Activated T-cell treated with anti-CD3 and anti-CD28 coated beads, Interleukin-2, amount 50 U/mL, for 4 hours (primary cell): ENCODE measurements around the gene DEFB125. TPM values are rescaled to one million over a fixed set of nuclear protein-coding genes. Genes with fewer than 3 reads are reported as not detected.
"Not testable (repeated sequence)": the region's sequence is repeated elsewhere in the genome, so short reads cannot be mapped to it uniquely, and the experiment has no call there.

Experiments used
- ATAC-seq, 2 donors: fragments of 200-7000 bp; cut with Tn5 transposase; one replicate each; pipeline ENCODE4 v1.10.0; 2021
- DNase-seq: peaks from one replicate; pipeline ENCODE4 v3.0.0-alpha.2; 2020
- H3K27me3 Mint-ChIP-seq: one replicate; pipeline ENCODE4 v1.8.0; 2021; ENCODE audit warnings: low read depth, mixed read lengths
- H3K36me3 Mint-ChIP-seq: one replicate; pipeline ENCODE4 v1.8.0; 2022; ENCODE audit warnings: mixed read lengths; ENCODE audit not compliant: insufficient read depth
- H3K4me1 Mint-ChIP-seq: one replicate; pipeline ENCODE4 v1.8.0; 2021; ENCODE audit warnings: low read depth, mixed read lengths
- H3K4me3 Mint-ChIP-seq: one replicate; pipeline ENCODE4 v1.8.0; 2021; ENCODE audit warnings: mild to moderate bottlenecking, moderate library complexity, mixed read lengths
- H3K9me3 Mint-ChIP-seq: one replicate; pipeline ENCODE4 v1.8.0; 2021; ENCODE audit warnings: mixed read lengths
- total RNA-seq, 3 donors: library from RNA; stranded (reverse); gene quantifications; one replicate each; pipeline ENCODE4 v1.2.1, GENCODE V29; 2021

The DEFB125 gene
- not detected for total RNA-seq

- ATAC-seq: no peak
- Mint-ChIP-seq H3K27me3 (peaks cover 51% of the 10 kb centered on the region), H3K4me3 (no peak within 1 kb of the TSS), H3K9me3 (peaks cover 8% of the 10 kb centered on the region), H3K4me1 (no peaks in the 10 kb centered on the region), H3K36me3 (no peaks in the 10 kb centered on the region)
- no peak for DNase-seq
These were observed at the start of gene DEFB125 for GRCh38 chr20:87401-87800. Gene DEFB125, plus strand, starts transcription at chr20:87672. Its CDS starts 38 bp downstream, at chr20:87710.

- DNase-seq (no peak), ATAC-seq (no peak)
- H3K4me3 Mint-ChIP-seq: no peak overlapping the region
- no peaks in the 10 kb centered on the region for H3K9me3 Mint-ChIP-seq
- no peaks in the 10 kb centered on the region for H3K27me3 Mint-ChIP-seq
- no peaks in the 10 kb centered on the region for H3K4me1 Mint-ChIP-seq
- no peaks in the 10 kb centered on the region for H3K36me3 Mint-ChIP-seq
These were observed 27.2 kb upstream of the DEFB125 start for GRCh38 chr20:60035-60918.

- DNase-seq: no peak
- H3K27me3 Mint-ChIP-seq: no peaks in the 10 kb centered on the region
- no peaks in the 10 kb centered on the region for H3K36me3 Mint-ChIP-seq
- no peak for ATAC-seq
- no peaks in the 10 kb centered on the region for H3K9me3 Mint-ChIP-seq
- H3K4me1 Mint-ChIP-seq: no peaks in the 10 kb centered on the region
- H3K4me3 Mint-ChIP-seq: no peak overlapping the region
These were observed 26.2 kb upstream of the DEFB125 start for GRCh38 chr20:61230-61629.

- ATAC-seq (no peak), DNase-seq (no peak)
- no peaks in the 10 kb centered on the region for H3K9me3 Mint-ChIP-seq
- no peaks in the 10 kb centered on the region for H3K27me3 Mint-ChIP-seq
- H3K4me1 Mint-ChIP-seq: no peaks in the 10 kb centered on the region
- H3K36me3 Mint-ChIP-seq: no peaks in the 10 kb centered on the region
- no peak overlapping the region for H3K4me3 Mint-ChIP-seq
These were observed 25.7 kb upstream of the DEFB125 start for GRCh38 chr20:61757-62156.

DNA sequence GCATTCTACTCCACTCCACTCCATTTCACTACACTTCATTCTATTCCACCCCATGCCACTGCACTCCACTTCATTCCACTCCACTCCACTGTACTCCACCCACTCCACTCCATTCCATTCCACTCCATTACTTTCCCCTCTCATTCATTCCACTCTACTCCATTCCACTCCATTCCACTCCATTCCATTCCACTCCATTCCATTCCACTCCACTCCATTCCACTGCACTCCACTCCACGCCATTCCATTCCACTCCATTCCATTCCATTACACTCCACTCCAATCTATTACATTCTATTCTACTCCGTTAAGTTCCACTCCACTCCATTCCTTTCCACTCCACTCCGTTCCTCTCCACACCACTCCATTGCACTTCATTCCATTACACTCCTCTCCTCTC, 25.0 kb upstream of the DEFB125 start:
- Mint-ChIP-seq H3K9me3 (no peaks in the 10 kb centered on the region), H3K4me1 (no peaks in the 10 kb centered on the region), H3K4me3 (no peak overlapping the region), H3K36me3 (no peaks in the 10 kb centered on the region), H3K27me3 (no peaks in the 10 kb centered on the region)
- no peak for DNase-seq
- ATAC-seq: no peak

- H3K9me3 Mint-ChIP-seq: no peaks in the 10 kb centered on the region
- no peaks in the 10 kb centered on the region for H3K36me3 Mint-ChIP-seq
- H3K4me3 Mint-ChIP-seq: no peak overlapping the region
- H3K27me3 Mint-ChIP-seq: peaks cover 9% of the 10 kb centered on the region
- ATAC-seq (no peak), DNase-seq (no peak)
- no peaks in the 10 kb centered on the region for H3K4me1 Mint-ChIP-seq
These were observed 23.4 kb upstream of the DEFB125 start for GRCh38 chr20:64026-64603.

- DNase-seq (no peak), ATAC-seq (no peak)
- H3K9me3 Mint-ChIP-seq: no peaks in the 10 kb centered on the region
- H3K4me3 Mint-ChIP-seq: no peak overlapping the region
- peaks cover 12% of the 10 kb centered on the region for H3K27me3 Mint-ChIP-seq
- H3K4me1 Mint-ChIP-seq: no peaks in the 10 kb centered on the region
- H3K36me3 Mint-ChIP-seq: no peaks in the 10 kb centered on the region
These were observed 22.6 kb upstream of the DEFB125 start for GRCh38 chr20:64766-65322.

- Mint-ChIP-seq H3K36me3 (no peaks in the 10 kb centered on the region), H3K27me3 (peaks cover 28% of the 10 kb centered on the region), H3K4me3 (no peak overlapping the region), H3K4me1 (no peaks in the 10 kb centered on the region), H3K9me3 (peaks cover 16% of the 10 kb centered on the region)
- DNase-seq (no peak), ATAC-seq (no peak)
These were observed 10.2 kb upstream of the DEFB125 start for GRCh38 chr20:77231-77630.

DNA sequence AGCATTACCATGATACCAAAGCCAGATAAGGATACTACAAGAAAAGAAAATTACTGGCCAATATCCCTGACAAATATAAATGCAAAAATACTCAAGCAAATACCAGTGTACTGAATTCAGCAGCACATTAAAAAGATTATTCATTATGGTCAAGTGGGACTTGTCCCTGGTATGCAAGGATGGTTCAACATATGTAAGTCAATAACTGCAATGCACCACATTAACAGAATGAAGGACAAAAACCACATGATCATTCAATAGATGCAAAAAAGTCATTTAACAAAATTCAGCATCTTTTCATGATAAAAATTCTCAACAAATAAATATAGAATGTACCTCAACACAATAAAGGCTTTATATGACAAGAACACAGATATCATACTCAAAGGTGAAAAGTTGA, 9.1 kb upstream of the DEFB125 start:
- Mint-ChIP-seq H3K9me3 (peaks cover 16% of the 10 kb centered on the region), H3K36me3 (no peaks in the 10 kb centered on the region), H3K4me3 (no peak overlapping the region), H3K4me1 (no peaks in the 10 kb centered on the region), H3K27me3 (peaks cover 23% of the 10 kb centered on the region)
- DNase-seq (no peak), ATAC-seq (no peak)

- DNase-seq (no peak), ATAC-seq (no peak)
- no peak overlapping the region for H3K4me3 Mint-ChIP-seq
- H3K4me1 Mint-ChIP-seq: no peaks in the 10 kb centered on the region
- peaks cover 16% of the 10 kb centered on the region for H3K9me3 Mint-ChIP-seq
- peaks cover 21% of the 10 kb centered on the region for H3K27me3 Mint-ChIP-seq
- H3K36me3 Mint-ChIP-seq: no peaks in the 10 kb centered on the region
These were observed 7.9 kb upstream of the DEFB125 start for GRCh38 chr20:79565-79964.

DNA sequence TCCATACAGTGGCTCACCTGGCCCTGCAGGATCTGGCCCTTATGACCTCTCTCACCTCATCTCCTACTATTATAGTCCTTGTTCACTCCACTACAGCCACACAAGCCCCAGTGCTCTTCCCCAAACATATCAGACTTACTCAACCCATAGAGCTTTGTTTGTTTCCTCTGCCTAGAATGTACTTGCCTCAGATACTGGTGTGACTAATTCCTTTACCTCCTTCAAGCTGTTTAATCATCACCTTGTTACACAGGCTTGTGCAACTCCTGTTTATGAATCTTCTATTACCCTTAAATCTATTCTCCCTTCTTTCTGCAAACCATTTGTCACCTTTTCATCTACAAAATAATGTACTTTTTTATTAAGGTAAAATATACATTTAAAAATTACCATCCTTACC, 3.2 kb downstream of the DEFB125 start:
- ATAC-seq (no peak), DNase-seq (no peak)
- Mint-ChIP-seq H3K4me1 (no peaks in the 10 kb centered on the region), H3K27me3 (peaks cover 63% of the 10 kb centered on the region), H3K4me3 (no peak overlapping the region), H3K36me3 (no peaks in the 10 kb centered on the region), H3K9me3 (peaks cover 15% of the 10 kb centered on the region)

DNA sequence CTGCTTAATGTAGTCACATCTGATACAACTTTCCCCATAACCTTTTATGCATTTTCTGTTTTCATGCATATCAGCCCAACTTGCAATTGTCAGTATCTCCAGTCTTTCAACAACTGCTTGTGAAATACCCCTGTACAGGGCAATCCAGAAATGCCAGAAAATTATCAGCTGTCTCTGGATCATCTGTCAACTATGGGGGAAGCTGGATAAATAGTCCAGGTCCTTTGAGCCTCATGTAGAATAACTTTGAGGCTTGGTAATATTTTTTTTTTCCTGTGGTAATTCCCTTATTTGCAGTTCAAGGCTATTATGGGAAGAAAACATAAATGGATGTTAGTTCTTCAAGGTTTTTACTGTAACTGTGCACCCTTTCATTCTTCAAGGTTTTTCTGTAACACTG, 6.2 kb downstream of the DEFB125 start:
- no peak for ATAC-seq
- Mint-ChIP-seq H3K36me3 (no peaks in the 10 kb centered on the region), H3K27me3 (peaks cover 68% of the 10 kb centered on the region), H3K4me3 (no peak overlapping the region), H3K9me3 (peaks cover 24% of the 10 kb centered on the region), H3K4me1 (no peaks in the 10 kb centered on the region)
- DNase-seq: no peak

DNA sequence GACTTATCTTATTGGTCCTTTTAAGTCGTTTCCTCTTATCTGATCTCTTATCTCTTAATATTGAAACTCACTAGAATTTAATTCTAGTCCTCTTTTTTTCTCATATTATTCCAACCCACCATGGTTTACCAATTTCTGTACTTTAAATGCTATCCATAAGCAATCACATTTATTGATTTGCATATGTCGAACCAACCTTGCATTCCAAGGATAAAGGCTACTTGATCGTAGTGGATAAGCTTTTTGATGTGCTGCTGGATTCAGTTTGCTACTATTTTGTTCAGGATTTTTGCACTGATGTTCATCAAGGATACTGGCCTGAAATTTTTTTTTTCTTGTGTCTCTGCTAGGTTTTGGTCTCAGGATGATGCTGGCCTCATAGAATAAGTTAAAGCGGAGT, 7.7 kb downstream of the DEFB125 start:
- no peaks in the 10 kb centered on the region for H3K4me1 Mint-ChIP-seq
- H3K27me3 Mint-ChIP-seq: peaks cover 66% of the 10 kb centered on the region
- H3K36me3 Mint-ChIP-seq: no peaks in the 10 kb centered on the region
- H3K9me3 Mint-ChIP-seq: peaks cover 24% of the 10 kb centered on the region
- ATAC-seq (no peak), DNase-seq (no peak)
- H3K4me3 Mint-ChIP-seq: no peak overlapping the region

DNA sequence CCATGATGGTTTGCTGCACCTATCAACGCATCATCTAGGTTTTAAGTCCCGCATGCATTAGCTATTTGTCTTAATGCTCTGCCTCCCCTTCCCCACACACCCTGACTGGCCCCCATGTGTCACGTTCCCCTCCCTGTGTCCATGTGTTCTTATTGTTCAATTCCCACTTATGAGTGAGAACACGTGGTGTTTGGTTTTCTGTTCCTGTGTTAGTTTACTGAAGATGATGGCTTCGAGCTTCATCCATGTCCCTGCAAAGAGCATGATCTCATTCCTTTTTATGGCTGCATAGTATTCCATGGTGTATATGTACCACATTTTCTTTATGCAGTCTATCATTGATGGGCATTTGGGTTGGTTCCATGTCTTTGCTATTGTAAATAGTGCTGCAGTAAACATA, 10.2 kb downstream of the DEFB125 start:
- Mint-ChIP-seq H3K27me3 (peaks cover 59% of the 10 kb centered on the region), H3K9me3 (peaks cover 24% of the 10 kb centered on the region)
- H3K36me3 Mint-ChIP-seq, ATAC-seq, H3K4me3 Mint-ChIP-seq, DNase-seq, H3K4me1 Mint-ChIP-seq: not testable (repeated sequence)

DNA sequence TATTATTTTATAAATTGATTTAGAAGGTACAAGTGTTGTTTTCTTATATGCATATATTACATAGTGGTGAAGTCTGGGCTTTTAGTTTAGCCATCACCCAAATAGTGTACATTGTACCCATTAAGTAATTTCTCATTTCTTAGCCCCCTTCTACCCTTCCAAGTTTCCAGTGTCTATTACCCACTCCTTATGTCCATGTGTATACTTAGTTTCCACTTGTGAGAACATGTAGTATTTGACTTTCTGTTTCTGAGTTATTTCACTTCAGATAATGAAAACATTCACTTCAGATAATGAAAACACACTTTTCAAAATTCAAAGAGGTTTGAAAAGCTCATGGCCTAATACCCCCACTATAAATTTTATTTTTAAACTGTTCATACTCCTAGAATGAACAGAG, 14.5 kb downstream of the DEFB125 start:
- Mint-ChIP-seq H3K36me3 (no peaks in the 10 kb centered on the region), H3K4me1 (no peaks in the 10 kb centered on the region), H3K9me3 (peaks cover under 1% of the 10 kb centered on the region), H3K4me3 (no peak overlapping the region), H3K27me3 (peaks cover 64% of the 10 kb centered on the region)
- no peak for ATAC-seq
- DNase-seq: no peak
